IMR-90 (cell line): ENCODE data around the gene AGBL5. TPM values are rescaled to one million over a fixed set of nuclear protein-coding genes. Genes with fewer than 3 reads are reported as not detected.

Source experiments
- ATAC-seq: fragments of 200-7000 bp; cut with Tn5 transposase; 2 replicates; pipeline ENCODE4 v1.9.1; 2020; ENCODE audit warnings: low read depth, mild to moderate bottlenecking, moderate library complexity
- BruUV-seq: library from RNA; stranded (reverse); fragments of 400-500 nt; replicated peaks from 2 replicates; lab custom pipeline; 2021; lab: Mats Ljungman, UMichigan
- CTCF ChIA-PET: fragments of 300-600 bp; formaldehyde crosslinking; extraction: SDS; loops from one replicate; lab custom pipeline; 2021; ENCODE audit warnings: antibody characterized with exemption; lab: Yijun Ruan, JAX
- POLR2A ChIA-PET: fragments of 300-600 bp; sonication (Branson Sonifier 250); formaldehyde crosslinking; loops from one replicate; lab custom pipeline; 2022; ENCODE audit warnings: antibody characterized with exemption; ENCODE audit not compliant: unreplicated experiment; lab: Charles Lee
- DNase-seq: peaks from one replicate; pipeline ENCODE4 v3.0.0; 2013
- H2AFZ ChIP-seq: replicated peaks from 2 replicates; pipeline ENCODE3; 2013; ENCODE audit warnings: low read length, mild to moderate bottlenecking; ENCODE audit not compliant: poor library complexity
- H2AK5ac ChIP-seq: 2 replicates; pipeline ENCODE4 v1.6.1; 2013; ENCODE audit warnings: low read depth, low read length, inconsistent platforms
- H2AK9ac ChIP-seq: replicated peaks from 2 replicates; pipeline ENCODE3; 2013; ENCODE audit warnings: mild to moderate bottlenecking, low read depth, low read length, moderate library complexity; ENCODE audit not compliant: poor library complexity
- H2BK120ac ChIP-seq: 2 replicates; pipeline ENCODE4 v1.6.1; 2013; ENCODE audit warnings: low read depth, low read length, inconsistent platforms
- H2BK15ac ChIP-seq: 3 replicates; pipeline ENCODE4 v1.6.1; 2013; ENCODE audit warnings: low read depth, low read length, inconsistent platforms
- H2BK20ac ChIP-seq: 2 replicates; pipeline ENCODE4 v1.6.1; 2013; ENCODE audit warnings: low read depth, mild to moderate bottlenecking, inconsistent platforms, low read length, moderate library complexity
- H2BK5ac ChIP-seq: 2 replicates; pipeline ENCODE4 v1.6.1; 2013; ENCODE audit warnings: mild to moderate bottlenecking, low read depth, low read length, inconsistent platforms; ENCODE audit not compliant: poor library complexity, severe bottlenecking
- H3K14ac ChIP-seq: replicated peaks from 2 replicates; pipeline ENCODE4 v1.6.1; 2013; ENCODE audit warnings: low read depth, low read length, inconsistent platforms
- H3K18ac ChIP-seq: 2 replicates; pipeline ENCODE4 v1.6.1; 2013; ENCODE audit warnings: low read depth, low read length, control low read depth
- H3K23ac ChIP-seq: 2 replicates; pipeline ENCODE4 v1.6.1; 2013; ENCODE audit warnings: low read depth, low read length, inconsistent platforms
- H3K27ac ChIP-seq: 2 replicates; pipeline ENCODE4 v1.5.1; 2013; ENCODE audit warnings: mild to moderate bottlenecking, control low read depth, low read length; ENCODE audit not compliant: insufficient read depth
- H3K27me3 ChIP-seq: 2 replicates; pipeline ENCODE4 v1.6.1; 2013; ENCODE audit warnings: low read length; ENCODE audit not compliant: control insufficient read depth, insufficient read depth
- H3K36me3 ChIP-seq: 2 replicates; pipeline ENCODE4 v1.6.1; 2013; ENCODE audit warnings: low read length, mixed read lengths; ENCODE audit not compliant: control insufficient read depth, insufficient read depth
- H3K4ac ChIP-seq: 2 replicates; pipeline ENCODE4 v1.6.1; 2013; ENCODE audit warnings: low read depth, low read length, inconsistent platforms
- H3K4me1 ChIP-seq: 2 replicates; pipeline ENCODE4 v1.6.1; 2013; ENCODE audit warnings: low read length, mixed read lengths; ENCODE audit not compliant: control insufficient read depth, insufficient read depth
- H3K4me2 ChIP-seq: 2 replicates; pipeline ENCODE4 v1.6.1; 2013; ENCODE audit warnings: low read depth, mild to moderate bottlenecking, control low read depth, low read length, moderate library complexity
- H3K4me3 ChIP-seq: 2 replicates; pipeline ENCODE4 v1.5.1; 2013; ENCODE audit warnings: low read depth, mild to moderate bottlenecking, control low read depth, low read length, moderate library complexity; ENCODE audit not compliant: insufficient read depth
- H3K56ac ChIP-seq: 2 replicates; pipeline ENCODE4 v1.6.1; 2013; ENCODE audit warnings: low read length, inconsistent platforms; ENCODE audit not compliant: insufficient read depth; ENCODE audit errors: extremely low read depth
- H3K79me1 ChIP-seq, 2 experiments: 2 replicates each; pipeline ENCODE4 v1.6.1; 2013; ENCODE audit warnings: low read length in 2 of 2, inconsistent platforms in 1 of 2, low read depth in 1 of 2
- H3K9ac ChIP-seq: 2 replicates; pipeline ENCODE4 v1.6.1; 2013; ENCODE audit warnings: low read depth, low read length, control low read depth
- H3K9me1 ChIP-seq: 2 replicates; pipeline ENCODE4 v1.6.1; 2013; ENCODE audit warnings: low read length, inconsistent platforms; ENCODE audit not compliant: insufficient read depth
- H3K9me3 ChIP-seq: 2 replicates; pipeline ENCODE4 v1.6.1; 2013; ENCODE audit warnings: low read length; ENCODE audit not compliant: control insufficient read depth, insufficient read depth
- H4K20me1 ChIP-seq: 2 replicates; pipeline ENCODE4 v1.6.1; 2013; ENCODE audit warnings: low read length, inconsistent platforms; ENCODE audit not compliant: insufficient read depth
- H4K5ac ChIP-seq: 2 replicates; pipeline ENCODE4 v1.6.1; 2013; ENCODE audit warnings: mild to moderate bottlenecking, low read depth, low read length, control low read depth
- H4K8ac ChIP-seq, 2 experiments: 2 replicates each; pipeline ENCODE4 v1.6.1; 2013; ENCODE audit warnings: low read depth in 2 of 2, low read length in 2 of 2, control low read depth in 1 of 2, inconsistent platforms in 1 of 2
- H4K91ac ChIP-seq: 2 replicates; pipeline ENCODE4 v1.6.1; 2013; ENCODE audit warnings: low read depth, low read length, inconsistent platforms; ENCODE audit not compliant: insufficient read depth
- BHLHE40 ChIP-seq: fragments of 150-350 bp; IDR thresholded peaks from 2 replicates; pipeline ENCODE4 v1.6.1; 2016; ENCODE audit warnings: mild to moderate bottlenecking, low read depth, low read length
- CEBPB ChIP-seq: IDR thresholded peaks from 2 replicates; pipeline ENCODE4 v1.6.1; 2012; ENCODE audit warnings: low read depth, low read length, improper control_type of control experiment
- CTCF ChIP-seq: conservative IDR thresholded peaks from 2 replicates; pipeline ENCODE4 v1.5.1; 2012; ENCODE audit warnings: mild to moderate bottlenecking, low read depth, low read length, improper control_type of control experiment
- FOS ChIP-seq: fragments of 150-350 bp; IDR thresholded peaks from 2 replicates; pipeline ENCODE4 v1.6.1; 2016; ENCODE audit warnings: low read depth, low read length
- MAFK ChIP-seq: IDR thresholded peaks from 2 replicates; pipeline ENCODE4 v1.6.1; 2012; ENCODE audit warnings: low read depth, low read length, improper control_type of control experiment
- MAZ ChIP-seq: IDR thresholded peaks from 2 replicates; pipeline ENCODE4 v1.6.1; 2012; ENCODE audit warnings: low read depth, mild to moderate bottlenecking, low read length, improper control_type of control experiment, moderate library complexity, borderline replicate concordance
- MXI1 ChIP-seq: IDR thresholded peaks from 2 replicates; pipeline ENCODE4 v1.6.1; 2012; ENCODE audit warnings: low read depth, mild to moderate bottlenecking, low read length, moderate library complexity, borderline replicate concordance
- NFE2L2 ChIP-seq: fragments of 150-350 bp; IDR thresholded peaks from 2 replicates; pipeline ENCODE4 v1.6.1; 2016; ENCODE audit warnings: low read depth, mild to moderate bottlenecking, low read length
- POLR2A ChIP-seq: IDR thresholded peaks from 2 replicates; pipeline ENCODE4 v1.6.1; 2012; ENCODE audit warnings: mild to moderate bottlenecking, low read depth, low read length
- RAD21 ChIP-seq: IDR thresholded peaks from 2 replicates; pipeline ENCODE4 v1.6.1; 2012; ENCODE audit warnings: low read length, improper control_type of control experiment
- WGBS, 2 experiments: methylation state at CpG; one replicate each; pipeline versions ENCODE4 v1.1.5 to v1.1.7; 2013; ENCODE audit warnings: missing lambda C conversion rate in 2 of 2; ENCODE audit not compliant: insufficient read length in 1 of 2; ENCODE audit errors: extremely low coverage in 2 of 2; 5-methylcytosine and 5-hydroxymethylcytosine counted together
- dilution Hi-C: fragments of 300-500 bp; cut with HindIII; formaldehyde crosslinking; loops from one replicate; pipeline ENCODE4 v1.14.3; 2018; ENCODE audit warnings: low sequenced_read_pairs; ENCODE audit not compliant: unreplicated experiment
- in situ Hi-C: fragments of 300-500 bp; cut with MboI; formaldehyde crosslinking; loops from 3 replicates; pipeline ENCODE4 v1.14.3; 2019; ENCODE audit warnings: low sequenced_read_pairs, inconsistent platforms, mixed read lengths
- intact Hi-C: fragments of 100-400 bp; cut with micrococcal nuclease; formaldehyde crosslinking; loops from 2 replicates; pipeline ENCODE4 v1.10.0; 2022
- polyA plus RNA-seq, 3 experiments: library from polyadenylated mRNA; depleted of rRNA; stranded (reverse); fragments of >200 nt; gene quantifications; 2 replicates each; pipeline ENCODE4 v1.2.3, GENCODE V29; 2012; ENCODE audit warnings: low replicate concordance in 1 of 3
- total RNA-seq: library from RNA; depleted of rRNA; stranded (reverse); fragments of >200 nt; gene quantifications from 2 replicates; pipeline ENCODE4 v1.2.3, GENCODE V29; 2012

AGBL5 gene
- total and polyA plus RNA-seq, 2 of the 4 experiments (the other 2 are of a cell fraction) = 19.0 to 26.2 TPM

- Histone ChIP-seq H3K9me1 (peaks cover 31% of the 10 kb centered on the region; the same call in 1 of the 2 replicates), H3K18ac (no peak overlapping the region), H4K5ac (no peak overlapping the region), H4K8ac (no peak overlapping the region), H3K79me1 (peaks cover 54 to 74% of the 10 kb centered on the region in 2 experiments), H3K27ac (no peak overlapping the region), H3K4me1 (peaks cover 13% of the 10 kb centered on the region; the same call in 1 of the 2 replicates), H2BK20ac (no peak overlapping the region), H3K4ac (no peak overlapping the region), H2AK9ac (no peak overlapping the region), H3K4me3 (no peak overlapping the region), H3K14ac (no peak overlapping the region), H3K4me2 (no peak overlapping the region), H2AK5ac (no peak overlapping the region), H3K27me3 (no peaks in the 10 kb centered on the region), H3K36me3 (peaks cover 36% of the 10 kb centered on the region), H3K23ac (no peak overlapping the region), H3K9me3 (no peaks in the 10 kb centered on the region), H4K20me1 (peaks cover 20% of the 10 kb centered on the region), H2BK15ac (no peak overlapping the region), H4K91ac (no peak overlapping the region), H2BK5ac (no peak overlapping the region), H3K9ac (no peak overlapping the region), H2BK120ac (no peak overlapping the region), H2AFZ (no peak overlapping the region), H3K56ac (no peak overlapping the region)
- ATAC-seq = no peak
- ChIA-PET CTCF (no interaction called here), POLR2A (interaction anchor here (0.5 to 1.0 kb wide), 2 partner anchors 15 to 207 kb away, joined by 3 read pairs; no protein-coding TSS in a partner anchor)
- intact Hi-C loops = no loop called here
- no peak for DNase-seq
- no TSS peak for BruUV-seq
- WGBS, 2 experiments = no CpG with 5 or more reads among the region's 3 CpGs
- TF ChIP-seq FOS (no peak), RAD21 (no peak), CTCF (no peak), BHLHE40 (no peak), CEBPB (no peak), NFE2L2 (no peak), MAFK (no peak), MXI1 (no peak), MAZ (no peak), POLR2A (no peak)
- in situ Hi-C loops = no loop called here
- dilution Hi-C loops = no loop called here
Measured at GRCh38 chr2:27065128-27065527, 13.7 kb downstream of the AGBL5 start.
